SHP77 (cell line): ENCODE data around the gene ZNF410.
A peak's percentile ranks its signal among the peaks of the same experiment; 100 is the strongest.
"Not testable (repeated sequence)": the region's sequence is repeated elsewhere in the genome, so short reads cannot be mapped to it uniquely, and the experiment has no call there.

ENCODE experiments used
- DNase-seq, 2 experiments: peaks; one replicate each; lab custom pipeline; 2025; lab: John Stamatoyannopoulos, UW

ZNF410 gene

DNA sequence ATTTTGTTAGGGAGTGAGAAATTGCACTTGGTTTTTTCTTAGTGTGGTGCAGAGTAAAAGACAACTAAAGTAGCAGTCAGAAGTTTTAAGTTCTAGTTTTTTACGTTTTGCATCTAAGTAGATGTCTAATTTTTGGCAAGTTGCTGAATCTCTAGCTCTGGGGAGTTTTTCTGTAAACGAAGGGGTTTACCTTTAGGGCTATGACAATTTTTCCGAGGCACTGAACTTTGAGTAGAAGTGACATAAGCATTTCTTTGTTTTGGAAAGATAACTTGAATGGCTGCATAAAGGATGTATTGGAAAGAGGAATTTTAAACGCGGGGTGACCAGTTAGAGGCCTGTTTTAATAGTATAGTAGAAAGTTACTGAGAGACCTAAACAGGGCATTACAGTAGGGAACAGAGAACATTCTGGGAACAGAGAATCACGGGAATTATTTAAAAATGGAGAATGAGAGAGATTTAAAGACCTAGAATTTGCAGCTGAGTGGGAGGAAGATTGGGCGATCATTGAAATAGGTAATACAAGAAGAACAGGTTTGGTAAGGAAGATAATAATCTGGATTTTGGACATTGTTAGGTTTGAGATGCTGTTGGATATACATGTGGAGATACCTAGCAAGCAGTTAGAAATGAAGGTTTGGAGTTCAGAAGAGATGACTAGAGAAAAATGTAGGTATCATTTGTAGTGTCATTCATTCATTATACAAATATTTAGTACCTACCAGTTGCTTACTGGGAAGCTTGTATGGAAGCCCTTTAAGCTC is 1.2 kb downstream of the ZNF410 start:
- no peak for DNase-seq

DNA sequence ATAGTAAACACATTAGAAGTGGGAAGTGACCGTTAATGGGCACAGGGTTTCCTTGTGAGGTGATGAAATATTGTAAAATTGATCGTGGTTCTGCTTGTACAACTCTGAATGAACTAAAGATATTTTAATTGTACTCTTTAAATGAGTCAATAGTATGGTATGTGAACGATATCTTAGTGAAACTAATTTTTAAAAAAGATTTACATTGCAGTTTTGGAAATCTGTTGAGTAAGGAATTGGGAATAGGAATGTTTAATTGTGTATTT is 1.7 kb downstream of the ZNF410 start:
- DNase-seq = no peak

- DNase-seq = no peak
These were observed 2.3 kb downstream of the ZNF410 start for GRCh38 chr14:73888971-73889370.

DNA sequence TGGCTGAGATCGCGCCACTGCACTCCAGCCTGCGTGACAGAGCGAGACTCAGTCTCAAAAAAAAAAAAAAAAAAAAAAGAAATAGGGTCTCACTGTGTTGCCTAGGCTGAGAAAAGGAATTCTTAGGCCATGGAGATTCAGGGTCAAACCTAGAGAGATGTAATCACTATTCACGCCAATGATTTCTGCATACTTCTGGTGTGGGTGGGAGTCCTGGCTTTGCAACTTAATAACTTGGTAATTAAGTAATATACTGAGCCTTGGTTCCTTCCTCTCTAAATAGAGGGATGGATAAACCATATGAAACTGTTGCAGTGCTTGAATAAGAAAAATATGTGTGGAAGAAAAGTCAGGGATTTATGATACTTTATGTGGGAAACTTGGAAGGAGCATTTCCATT is 2.7 kb downstream of the ZNF410 start:
- no peak for DNase-seq

DNA sequence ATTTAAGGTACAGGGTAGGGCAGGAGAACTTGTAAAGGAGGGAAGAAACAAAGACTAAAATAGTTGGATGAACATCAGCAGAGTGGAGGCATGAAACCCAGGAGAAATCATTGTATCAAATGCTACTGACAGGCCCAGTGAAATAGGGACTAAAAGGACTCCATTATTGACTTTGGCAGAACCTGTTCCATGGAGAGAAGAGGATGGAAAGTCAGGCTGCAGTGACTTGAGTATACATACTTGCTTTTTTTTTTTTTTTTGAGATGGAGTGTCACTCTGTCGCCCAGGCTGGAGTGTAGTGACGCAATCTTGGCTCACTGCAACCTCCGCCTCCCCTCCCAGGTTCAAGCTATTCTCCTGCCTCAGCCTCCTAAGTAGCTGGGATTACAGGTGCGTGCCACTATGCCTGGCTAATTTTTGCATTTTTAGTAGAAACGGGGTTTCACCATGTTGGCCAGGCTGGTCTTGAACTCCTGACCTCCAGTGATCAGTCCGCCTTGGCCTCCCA is 7.6 kb downstream of the ZNF410 start:
- not testable (repeated sequence) for DNase-seq

DNA sequence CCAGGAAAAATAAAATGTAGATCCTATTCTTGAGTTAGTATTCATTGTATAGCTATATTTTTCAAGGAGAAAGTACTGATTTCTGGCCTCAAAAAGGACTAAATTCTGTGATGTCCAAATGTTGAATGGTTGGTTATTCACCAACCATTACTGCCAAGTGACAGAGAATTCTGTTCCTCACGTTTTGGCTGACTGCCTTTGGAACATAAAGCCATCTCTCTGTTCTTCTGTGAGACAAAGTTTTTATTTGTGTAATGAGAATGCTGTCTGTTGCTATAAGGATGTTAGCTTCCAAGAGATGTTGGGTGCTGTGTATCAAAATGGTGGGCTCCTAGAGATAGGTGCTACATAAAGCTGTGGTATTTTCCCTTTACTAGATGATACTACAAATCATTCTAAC is 9.3 kb downstream of the ZNF410 start:
- DNase-seq = no peak

DNA sequence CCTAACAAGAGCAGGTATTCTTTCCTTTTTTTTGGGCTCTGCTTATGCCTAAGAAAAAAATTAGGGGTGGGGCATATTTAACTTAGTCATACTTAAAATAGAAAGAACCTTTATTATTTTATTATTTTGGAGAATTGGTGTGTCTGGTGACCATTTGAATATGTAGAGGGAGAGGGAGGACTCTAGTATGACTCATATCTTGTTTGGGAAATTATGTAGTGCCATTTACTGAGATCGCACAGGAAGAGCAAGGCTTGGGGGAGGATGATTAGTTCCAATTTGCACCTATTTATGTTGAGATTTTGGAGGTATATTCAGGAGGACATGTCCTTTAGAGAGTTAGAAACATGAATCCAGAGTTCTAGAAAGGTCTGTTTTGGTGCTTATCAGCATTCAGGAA is 9.9 kb downstream of the ZNF410 start:
- DNase-seq = no peak

DNA sequence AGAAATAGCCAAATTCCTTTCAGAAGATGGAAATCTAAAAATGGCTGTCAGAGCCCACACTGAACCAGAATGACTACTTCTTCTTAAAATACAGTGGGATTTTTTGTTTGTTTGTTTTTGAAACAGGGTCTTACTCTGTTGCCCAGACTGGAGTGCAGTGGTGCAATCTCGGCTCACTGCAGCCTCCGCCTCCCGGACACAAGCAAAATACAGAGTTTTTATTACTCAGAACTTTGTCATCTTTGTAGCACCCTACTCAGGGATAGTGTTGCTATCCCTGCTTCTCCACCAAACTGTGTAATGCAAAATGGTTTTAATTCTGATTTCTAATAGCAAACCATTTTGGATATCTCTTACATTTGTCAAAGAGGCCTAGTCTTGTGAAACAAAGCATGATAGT is 16.4 kb downstream of the ZNF410 start:
- no peak for DNase-seq

- no peak for DNase-seq
These were observed 23.0 kb downstream of the ZNF410 start for GRCh38 chr14:73909681-73910080.

DNA sequence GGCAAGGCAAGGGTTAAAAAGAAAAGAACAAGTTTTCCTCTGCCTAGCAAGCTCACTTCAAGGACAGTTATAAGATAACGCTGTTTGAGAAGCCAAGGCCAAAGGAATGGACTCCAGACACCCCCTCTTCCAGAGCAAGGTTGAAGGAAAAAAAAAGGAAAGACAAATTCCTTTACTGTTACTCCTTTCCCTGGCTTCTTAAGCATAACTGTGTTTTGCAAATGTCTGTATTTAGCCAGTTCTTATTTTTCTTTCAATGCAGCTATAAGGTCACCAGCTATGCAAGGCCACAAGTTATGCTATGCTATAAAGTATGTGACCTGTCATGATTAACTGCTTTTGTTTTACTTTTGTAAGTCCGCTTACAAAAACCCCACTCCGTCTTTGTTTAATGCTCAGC is 26.6 kb downstream of the ZNF410 start:
- DNase-seq = no peak

GRCh38 chr14:73916324-73916723 is 29.7 kb downstream of the ZNF410 start:
- no peak for DNase-seq

DNA sequence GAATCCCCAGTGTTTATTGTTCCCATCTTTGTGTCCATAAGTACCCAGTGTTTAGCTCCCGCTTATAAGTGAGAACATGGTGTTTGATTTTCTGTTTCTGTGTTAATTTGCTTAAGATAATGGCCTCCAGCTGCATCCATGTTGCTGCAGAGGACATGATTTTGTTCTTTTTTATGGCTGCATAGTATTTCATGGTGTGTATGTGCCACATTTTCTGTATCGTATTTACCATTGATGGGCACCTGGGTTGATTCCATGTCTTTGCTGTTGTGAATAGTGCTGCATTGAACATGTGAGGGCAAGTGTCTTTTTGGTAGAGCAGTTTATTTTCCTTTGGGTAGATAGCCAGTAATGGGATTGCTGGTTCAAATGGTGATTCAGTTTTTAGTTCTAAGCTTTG is 32.8 kb downstream of the ZNF410 start:
- not testable (repeated sequence) for DNase-seq

- no peak for DNase-seq
These were observed 37.7 kb downstream of the ZNF410 start for GRCh38 chr14:73924337-73924736.

DNA sequence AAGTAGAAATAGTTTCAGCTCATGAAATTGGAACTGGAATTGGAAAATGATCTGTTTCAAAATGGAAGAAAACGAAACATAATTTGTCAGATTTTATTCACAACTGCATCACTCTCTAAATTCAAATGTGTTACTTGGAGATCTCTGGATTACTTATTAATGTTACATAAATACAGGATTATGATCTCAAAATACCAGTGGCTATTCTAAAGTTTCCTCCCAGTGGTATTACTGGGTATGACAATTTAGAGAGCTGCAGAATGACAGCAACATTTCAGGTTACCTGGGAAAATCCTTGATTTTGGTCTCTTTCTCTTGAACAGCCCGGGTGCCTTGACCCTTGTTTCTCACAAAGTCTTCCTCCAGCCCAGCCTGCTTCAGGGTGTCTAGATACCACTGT is 49.0 kb downstream of the ZNF410 start:
- DNase-seq = peak in 1 of 2 experiments; percentile 5

GRCh38 chr14:73936548-73936947 is 49.9 kb downstream of the ZNF410 start:
- no peak for DNase-seq

DNA sequence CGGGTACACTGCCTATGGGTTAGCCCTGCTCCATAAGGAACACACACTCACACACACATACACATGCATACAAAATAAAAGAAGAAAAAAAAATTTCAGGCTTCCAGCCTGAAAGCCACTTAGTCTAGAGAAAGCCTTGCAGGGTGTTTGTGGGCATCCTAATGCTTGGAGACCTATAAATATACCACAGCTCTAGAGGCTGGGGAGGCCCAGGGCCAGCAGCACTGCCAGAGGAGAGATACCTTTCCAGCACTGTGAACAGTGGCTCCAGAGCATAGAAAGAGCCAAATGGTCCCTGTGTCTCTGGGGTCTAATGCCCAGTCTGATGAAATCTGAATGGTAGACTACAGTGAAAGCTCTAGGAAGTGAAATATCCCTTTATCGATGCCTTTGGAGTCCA is 50.4 kb downstream of the ZNF410 start:
- no peak for DNase-seq

DNA sequence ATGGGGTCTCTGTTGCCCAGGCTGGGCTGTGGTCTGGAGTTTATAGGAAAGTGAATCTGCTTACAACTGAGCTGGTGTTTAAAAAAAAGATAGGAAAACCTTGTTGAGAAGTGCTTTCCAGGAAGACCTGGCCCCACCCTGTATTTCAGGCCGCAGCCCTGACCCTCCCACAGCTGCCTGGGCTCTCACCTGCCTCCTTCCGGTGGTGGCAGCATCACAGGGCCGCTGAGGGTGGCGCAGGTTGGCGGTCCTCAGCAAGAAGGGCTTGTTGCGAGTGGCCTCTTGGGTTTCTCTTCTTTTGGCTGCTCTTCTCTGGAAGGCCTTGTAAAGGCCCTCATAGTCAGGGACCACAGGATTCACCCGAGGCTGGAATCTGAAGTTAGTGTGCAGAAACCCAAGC is 55.5 kb downstream of the ZNF410 start:
- no peak for DNase-seq

DNA sequence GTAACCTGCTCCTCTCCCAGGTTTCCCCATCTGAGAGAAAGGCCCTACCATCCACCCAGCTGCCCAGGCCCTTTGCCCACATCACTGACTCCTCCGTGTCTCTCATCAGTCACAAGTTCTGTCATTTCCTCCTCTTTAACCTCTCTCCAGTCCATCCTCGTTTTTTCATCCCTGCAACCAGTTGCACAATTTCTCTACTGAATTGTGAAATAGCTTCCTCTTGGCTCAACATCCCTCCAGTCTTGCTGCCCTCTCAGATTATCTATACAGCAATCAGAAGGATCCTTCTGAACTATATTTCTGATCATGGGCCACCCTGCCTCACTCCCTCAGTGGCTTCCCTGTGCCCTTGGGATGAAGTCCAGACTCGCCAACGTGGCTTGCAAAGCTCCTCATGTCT is 56.4 kb downstream of the ZNF410 start:
- DNase-seq = no peak

DNA sequence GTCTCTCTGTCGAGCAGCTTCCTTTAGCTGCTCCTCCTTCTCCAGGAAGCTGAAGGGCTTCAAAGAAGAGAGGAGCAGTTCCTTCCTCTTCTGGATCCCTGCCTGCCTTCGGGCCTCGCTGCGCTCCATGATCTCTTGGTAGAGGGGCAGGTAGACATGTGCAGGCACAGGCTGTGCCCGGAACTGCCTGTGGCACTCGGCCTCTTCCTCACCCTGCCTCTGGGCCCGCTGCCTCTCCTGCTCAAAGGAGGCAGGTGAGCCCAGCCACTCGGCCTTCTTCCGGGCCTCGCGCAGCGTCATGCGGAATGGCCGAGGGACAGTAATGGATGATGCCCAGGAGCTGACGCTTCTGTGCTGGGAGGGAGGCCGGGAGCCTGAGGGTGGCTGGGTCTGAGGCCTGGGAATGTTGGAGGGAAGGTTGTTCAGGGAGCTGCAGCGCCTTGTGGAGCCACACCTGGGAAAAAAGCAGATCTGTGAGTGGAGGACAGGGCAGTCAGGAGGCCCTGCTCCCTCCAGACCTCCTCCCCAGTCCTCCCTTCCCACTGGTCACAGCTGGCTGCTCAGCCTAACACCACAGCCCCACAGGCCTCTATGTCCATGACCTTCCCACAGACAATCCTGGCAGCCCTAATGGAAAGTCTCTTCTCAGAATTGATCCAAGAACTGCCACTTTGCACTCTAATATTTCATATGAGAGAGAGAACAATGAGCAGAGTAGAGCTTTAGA is 57.9 kb downstream of the ZNF410 start:
- DNase-seq = no peak

DNA sequence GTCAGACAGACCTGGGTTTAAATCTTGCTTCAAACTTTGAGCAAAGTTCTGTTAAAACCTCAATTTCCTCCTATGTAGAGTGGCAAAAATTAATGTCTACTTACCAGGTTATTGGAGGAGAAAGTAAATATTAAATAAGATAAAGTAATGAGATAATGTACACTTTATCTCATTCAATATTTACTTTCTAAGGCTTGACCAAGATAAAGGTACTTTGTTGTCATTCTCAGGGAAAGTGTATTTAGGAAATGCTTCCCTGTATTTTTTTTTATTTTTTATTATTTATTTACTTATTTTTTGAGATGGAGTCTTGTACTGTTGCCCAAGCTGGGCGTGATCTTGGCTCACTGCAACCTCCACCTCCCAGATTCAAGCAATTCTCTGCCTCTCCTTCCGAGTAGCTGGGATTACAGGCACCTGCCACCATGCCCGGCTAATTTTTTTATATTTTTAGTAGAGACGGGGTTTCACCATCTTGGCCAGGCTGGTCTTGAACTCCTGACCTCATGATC is 58.6 kb downstream of the ZNF410 start:
- DNase-seq = no peak

DNA sequence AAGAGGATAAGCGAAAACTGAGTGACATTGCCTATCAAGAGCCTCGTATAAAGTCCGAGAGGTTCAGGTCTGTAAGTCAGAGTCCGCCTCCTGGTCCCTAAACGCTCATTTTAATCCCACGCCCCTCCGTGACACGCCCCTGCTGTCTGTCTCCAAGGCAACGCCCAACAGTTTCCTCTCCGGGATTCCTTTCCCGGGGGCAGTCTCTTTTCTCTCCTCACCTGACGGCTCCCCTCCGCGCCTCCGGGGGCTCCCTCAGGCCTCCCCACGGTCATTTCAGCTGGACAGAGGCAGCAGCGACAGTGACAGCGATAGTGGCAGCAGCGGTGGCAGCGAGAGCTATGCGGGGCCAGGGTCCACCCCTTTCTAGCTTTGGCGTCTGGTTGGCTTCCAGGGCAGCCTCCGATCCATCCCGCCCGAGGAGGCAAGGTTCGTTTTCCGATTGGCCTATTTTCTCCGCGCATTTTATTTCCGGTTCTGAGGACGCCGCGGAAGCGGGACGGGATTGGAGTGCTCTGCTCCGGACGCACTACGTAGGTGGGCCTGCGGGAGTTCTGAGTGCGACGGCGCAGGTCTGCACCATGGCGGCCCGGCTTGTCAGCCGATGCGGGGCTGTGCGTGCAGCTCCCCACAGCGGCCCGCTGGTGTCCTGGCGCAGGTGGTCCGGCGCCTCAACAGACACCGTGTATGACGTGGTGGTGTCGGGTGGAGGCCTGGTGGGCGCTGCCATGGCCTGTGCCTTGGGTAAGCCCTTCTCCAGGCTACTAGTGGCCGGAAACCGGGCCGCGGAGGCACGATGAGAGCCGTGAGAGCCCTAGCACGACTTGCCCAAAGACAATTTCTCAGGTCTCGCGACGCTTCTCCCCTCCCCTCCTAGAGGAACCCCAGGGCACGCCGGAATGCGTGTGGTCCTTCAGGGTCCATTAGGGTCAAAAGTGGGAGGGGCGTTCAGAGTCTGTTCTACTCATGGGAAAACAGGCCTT is 63.4 kb downstream of the ZNF410 start, which contains the start of the genes COQ6 and FAM161B:
Gene COQ6, plus strand, starts transcription at position 551 of the 983 bp plus-strand sequence. Its CDS starts 31 bp downstream, at position 582.
Gene FAM161B, minus strand, starts transcription at position 343 of the 983 bp plus-strand sequence. Its CDS starts 68 bp downstream, at position 275.
- DNase-seq = peak; percentile 94 to 97

- no peak for DNase-seq
These were observed 67.1 kb downstream of the ZNF410 start for GRCh38 chr14:73953731-73954130.
